OCI-LY7 (cell line): ENCODE measurements around the gene COPG1.

ENCODE experiments used
- CTCF ChIP-seq: fragments of 200-600 bp; sonication (generic); conservative IDR thresholded peaks from 2 replicates; pipeline ENCODE4 v1.5.1; 2014; ENCODE audit warnings: mild to moderate bottlenecking, antibody characterized with exemption, low read length, moderate library complexity, mixed read lengths
- EZH2phosphoT487 ChIP-seq: fragments of 200-600 bp; sonication (generic); IDR thresholded peaks from 2 replicates; pipeline ENCODE4 v1.6.1; 2018; ENCODE audit warnings: low read depth, borderline replicate concordance, mild to moderate bottlenecking, mixed run types, antibody characterized with exemption, low read length, moderate library complexity, mixed read lengths

- no peak for TF ChIP-seq CTCF
- TF ChIP-seq EZH2phosphoT487: no peak
Observed at GRCh38 chr3:129213238-129213637, 36.2 kb upstream of the COPG1 start.
